Mononuclear cell (primary cell): ENCODE data around the gene ZNF641. TPM values are rescaled to one million over a fixed set of nuclear protein-coding genes. Genes with fewer than 3 reads are reported as not detected.

Experiments
- H3K27me3 ChIP-seq: 2 replicates; pipeline ENCODE4 v1.6.0; 2011; ENCODE audit warnings: low read length, control low read depth; ENCODE audit not compliant: insufficient read depth
- H3K4me1 ChIP-seq: 2 replicates; pipeline ENCODE4 v1.5.1; 2011; ENCODE audit warnings: mild to moderate bottlenecking, low read length, control low read depth; ENCODE audit not compliant: insufficient read depth
- H3K4me3 ChIP-seq: 2 replicates; pipeline ENCODE4 v1.5.1; 2011; ENCODE audit warnings: mild to moderate bottlenecking, low read length, moderate library complexity
- H3K9me3 ChIP-seq: 2 replicates; pipeline ENCODE4 v1.5.1; 2011; ENCODE audit warnings: low read depth, mild to moderate bottlenecking, control low read depth, low read length
- total RNA-seq: library from RNA; depleted of rRNA; stranded (reverse); fragments of >200 nt; gene quantifications from one replicate; pipeline ENCODE4 v1.2.3, GENCODE V29; 2012

The ZNF641 gene
- total RNA-seq, 1 donor = 19.9 TPM

GRCh38 chr12:48302161-48302911 is 48.4 kb downstream of the ZNF641 start:
- Histone ChIP-seq H3K9me3 (no peaks in the 10 kb centered on the region), H3K4me1 (no peaks in the 10 kb centered on the region)

GRCh38 chr12:48300774-48301173 is 49.9 kb downstream of the ZNF641 start:
- no peaks in the 10 kb centered on the region for H3K9me3 ChIP-seq
- peaks cover 11% of the 10 kb centered on the region for H3K4me1 ChIP-seq
- no peaks in the 10 kb centered on the region for H3K27me3 ChIP-seq
- no peak overlapping the region for H3K4me3 ChIP-seq

More at GRCh38 chr12:48302161-48302911, 48.4 kb downstream of the ZNF641 start:
- no peak overlapping the region for H3K4me3 ChIP-seq
- H3K27me3 ChIP-seq = no peaks in the 10 kb centered on the region

GRCh38 chr12:48296586-48297282 is 54.0 kb downstream of the ZNF641 start:
- Histone ChIP-seq H3K27me3 (no peaks in the 10 kb centered on the region), H3K4me3 (peak overlapping the region; percentile 39), H3K9me3 (no peaks in the 10 kb centered on the region), H3K4me1 (peaks cover 11% of the 10 kb centered on the region)

- Histone ChIP-seq H3K4me3 (no peak overlapping the region), H3K4me1 (peaks cover 9% of the 10 kb centered on the region), H3K27me3 (no peaks in the 10 kb centered on the region), H3K9me3 (no peaks in the 10 kb centered on the region)
Measured at GRCh38 chr12:48292040-48292439, 58.7 kb downstream of the ZNF641 start.

GRCh38 chr12:48291511-48291910 is 59.2 kb downstream of the ZNF641 start:
- peaks cover 9% of the 10 kb centered on the region for H3K4me1 ChIP-seq
- no peak overlapping the region for H3K4me3 ChIP-seq
- H3K27me3 ChIP-seq = no peaks in the 10 kb centered on the region
- no peaks in the 10 kb centered on the region for H3K9me3 ChIP-seq

- no peaks in the 10 kb centered on the region for H3K9me3 ChIP-seq
- no peaks in the 10 kb centered on the region for H3K27me3 ChIP-seq
- H3K4me3 ChIP-seq = no peak overlapping the region
- peaks cover 30% of the 10 kb centered on the region for H3K4me1 ChIP-seq
Measured at GRCh38 chr12:48288387-48289268, 62.1 kb downstream of the ZNF641 start.

Other genes with a start within 250 kb of the ZNF641 start
- 52.9 TPM for gene SENP1, start 244.8 kb downstream of the ZNF641 start, total RNA-seq
- gene PFKM, start 231.6 kb downstream of the ZNF641 start, total RNA-seq = 4.3 TPM
- gene ASB8, start 193.4 kb downstream of the ZNF641 start, total RNA-seq = 47.3 TPM
- 0.63 TPM for gene CCDC184, start 167.3 kb downstream of the ZNF641 start, total RNA-seq
- not detected for gene OR10AD1, start 147.6 kb downstream of the ZNF641 start, total RNA-seq
- gene ANP32D, start 121.6 kb upstream of the ZNF641 start, total RNA-seq = not detected
- gene C12orf54, start 131.6 kb upstream of the ZNF641 start, total RNA-seq = not detected
- gene OR8S1, start 174.7 kb upstream of the ZNF641 start, total RNA-seq = not detected
- not detected for gene LALBA, start 219.1 kb upstream of the ZNF641 start, total RNA-seq